D341Med (cell line): ENCODE data around the gene SURF6.
"Not testable (repeated sequence)": the region's sequence is repeated elsewhere in the genome, so short reads cannot be mapped to it uniquely, and the experiment has no call there.

ENCODE experiments used
- DNase-seq: peaks from one replicate; pipeline ENCODE4 v3.0.0; 2012; ENCODE audit warnings: low spot score

Gene SURF6

GRCh38 chr9:133327834-133328484, 8.0 kb downstream of the SURF6 start:
- no peak for DNase-seq

DNA sequence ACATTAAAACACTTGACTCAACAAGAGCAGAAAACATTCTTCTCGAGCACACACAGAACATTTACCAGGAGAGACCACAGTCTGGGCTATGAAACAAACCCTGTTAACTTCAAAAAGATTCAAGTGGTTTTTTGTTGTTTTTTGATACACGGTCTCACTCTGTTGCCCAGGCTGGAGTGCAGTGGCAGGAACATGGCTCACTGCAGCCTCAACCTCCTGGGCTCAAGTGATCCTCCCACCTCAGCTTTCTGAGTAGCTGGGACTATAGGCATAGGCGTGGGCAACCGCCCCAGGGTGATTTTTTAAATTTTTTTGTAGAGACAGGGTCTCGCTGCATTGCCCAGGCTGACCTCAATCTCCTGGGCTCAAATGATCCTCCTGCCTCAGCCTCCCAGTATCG, 9.0 kb downstream of the SURF6 start:
- not testable (repeated sequence) for DNase-seq

DNA sequence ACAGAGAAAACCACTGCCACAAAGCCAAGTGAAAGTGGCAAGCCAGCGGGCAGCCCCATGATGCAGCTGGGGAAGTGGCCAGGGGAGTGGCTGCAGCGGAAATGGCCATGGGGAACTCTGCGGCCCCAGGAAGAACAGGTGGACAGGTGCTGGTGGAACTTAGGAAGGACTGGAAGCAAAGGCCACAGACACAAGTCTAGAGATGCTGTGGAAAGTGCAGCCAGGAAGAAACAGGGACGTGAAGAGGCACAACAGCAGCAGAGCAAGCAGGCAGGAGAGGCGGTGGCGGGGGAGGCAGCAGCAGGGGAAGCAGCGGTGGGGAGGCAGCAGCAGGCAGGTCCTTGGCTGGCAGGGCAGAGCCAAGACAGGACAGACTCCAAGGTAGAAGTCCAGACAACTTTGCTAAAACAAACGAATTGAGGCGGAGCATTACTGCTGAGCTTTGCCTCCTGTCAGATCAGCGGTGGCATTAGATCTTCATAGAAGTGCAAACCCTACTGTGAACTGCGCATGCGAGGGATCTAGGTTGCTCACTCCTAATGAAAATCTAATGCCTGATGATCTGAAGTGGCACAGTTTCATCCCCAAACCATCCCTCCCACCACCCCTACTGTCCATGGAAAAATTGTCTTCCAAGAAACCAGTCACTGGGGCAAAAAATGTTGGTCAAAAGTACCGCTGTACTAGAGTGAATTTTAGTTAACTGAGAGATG, 11.8 kb downstream of the SURF6 start:
- DNase-seq = no peak

- no peak for DNase-seq
Observed at GRCh38 chr9:133323211-133323610, 12.8 kb downstream of the SURF6 start.

DNA sequence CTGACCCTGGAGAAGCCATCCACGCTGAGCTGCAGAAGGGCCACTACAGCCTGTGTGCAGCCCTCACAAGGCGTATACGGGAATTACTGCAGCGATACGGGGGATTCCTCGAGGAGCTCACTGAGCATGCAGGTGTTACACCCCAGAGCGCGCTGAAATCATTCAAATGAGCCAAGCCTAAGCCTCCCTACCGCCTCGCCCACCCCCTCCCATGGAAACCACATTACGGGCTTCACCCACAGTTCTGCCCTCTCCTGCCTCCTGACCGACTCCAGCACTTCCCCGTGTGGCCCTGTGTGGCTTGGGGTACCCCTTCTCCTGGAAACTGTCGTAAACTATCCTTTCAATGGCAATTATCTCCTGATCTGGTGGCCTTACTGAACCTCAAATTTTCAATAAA, 13.3 kb downstream of the SURF6 start:
- no peak for DNase-seq

- DNase-seq = no peak
Observed at GRCh38 chr9:133321411-133321935, 14.5 kb downstream of the SURF6 start.

DNA sequence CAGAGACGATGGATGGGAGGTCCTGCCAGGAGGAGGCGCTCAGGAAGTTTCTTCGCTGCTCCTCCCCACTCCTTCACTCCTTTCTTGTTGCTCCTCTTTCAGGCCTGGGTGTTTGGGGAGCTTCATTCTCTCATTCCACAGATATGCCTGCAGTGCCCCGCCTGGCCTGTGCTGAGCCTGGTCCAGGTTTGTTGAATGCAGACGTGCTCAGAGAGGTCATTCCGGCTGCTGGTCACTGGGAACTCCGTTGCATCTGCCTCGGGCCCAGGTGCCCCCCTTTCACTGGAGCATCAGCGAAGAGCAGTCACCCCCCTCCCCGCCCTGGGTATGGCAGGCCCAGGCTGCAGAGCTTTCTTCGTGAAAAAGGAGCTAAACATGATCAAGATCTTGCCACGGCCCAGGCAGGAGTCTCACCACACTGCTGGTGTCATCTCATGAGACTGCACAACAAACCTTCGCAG, 15.5 kb downstream of the SURF6 start:
- DNase-seq = no peak

DNA sequence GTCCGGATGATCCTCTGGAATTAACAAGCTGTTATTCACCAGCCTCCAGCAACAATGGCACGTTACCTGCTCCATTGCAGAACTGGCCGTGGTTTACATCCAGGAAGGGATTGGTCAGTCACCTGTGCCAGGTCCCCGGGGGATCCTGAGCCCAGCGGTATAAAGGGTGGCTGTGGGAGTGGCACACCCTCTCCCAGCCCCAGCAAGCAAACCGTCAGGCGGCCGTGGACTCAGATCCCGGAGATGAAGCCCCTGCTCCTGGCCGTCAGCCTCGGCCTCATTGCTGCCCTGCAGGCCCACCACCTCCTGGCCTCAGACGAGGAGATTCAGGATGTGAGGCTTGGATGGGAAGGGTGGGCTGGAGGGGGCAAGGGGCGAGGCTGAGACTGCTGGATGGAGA, 18.4 kb downstream of the SURF6 start:
- DNase-seq = not testable (repeated sequence)

GRCh38 chr9:133315997-133316396, 20.0 kb downstream of the SURF6 start:
- DNase-seq = no peak

GRCh38 chr9:133309608-133310007, 26.4 kb downstream of the SURF6 start:
- DNase-seq = no peak

GRCh38 chr9:133307301-133307700, 28.7 kb downstream of the SURF6 start:
- DNase-seq = no peak

DNA sequence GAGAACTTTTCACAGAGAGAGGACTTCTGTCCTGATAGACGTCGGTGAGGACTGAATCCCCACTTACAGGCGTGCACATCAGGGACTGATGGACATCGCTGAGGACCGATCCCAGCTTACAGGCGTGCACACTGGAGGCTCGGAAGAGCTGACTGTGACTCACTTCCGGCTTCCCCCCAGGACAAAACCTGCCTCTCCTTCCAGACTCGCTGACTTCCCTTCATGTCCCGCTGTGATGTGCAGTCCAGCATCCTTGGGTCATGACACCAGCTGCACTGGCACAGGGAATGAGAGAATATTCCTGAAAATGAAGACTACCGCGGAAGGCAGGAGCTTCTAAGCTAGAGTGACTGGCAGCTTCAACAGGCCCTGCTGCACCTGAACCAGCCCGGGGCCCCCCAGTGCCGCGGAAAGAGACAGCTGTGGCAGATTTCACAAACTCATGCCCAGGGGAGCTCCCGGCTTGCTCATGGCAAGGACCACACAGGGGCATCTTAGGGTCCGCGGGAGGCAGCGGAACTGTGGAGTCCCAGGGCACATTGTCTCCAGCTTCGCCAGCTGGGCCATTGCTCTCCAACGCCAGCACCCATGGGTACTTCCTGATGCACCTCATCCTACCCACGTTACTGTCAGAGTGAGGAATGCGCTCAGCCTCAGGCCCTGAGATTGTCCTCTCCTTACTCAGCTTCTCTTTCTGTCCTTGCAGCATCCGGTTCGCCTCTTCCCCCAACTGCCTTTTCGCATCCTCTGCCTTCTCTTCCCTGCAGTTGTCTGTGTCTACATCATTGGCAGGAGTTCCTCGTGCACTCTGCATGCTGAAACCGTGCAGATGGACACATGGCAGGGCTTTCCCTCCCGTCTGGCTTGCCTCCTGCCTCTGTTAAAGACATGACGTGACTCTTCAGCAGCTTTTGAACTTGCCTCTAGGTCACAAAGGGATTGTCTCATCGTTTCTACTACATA, 29.5 kb downstream of the SURF6 start:
- DNase-seq = no peak

- no peak for DNase-seq
Observed at GRCh38 chr9:133305731-133306130, 30.3 kb downstream of the SURF6 start.

- DNase-seq = no peak
Observed at GRCh38 chr9:133304477-133305377, 31.3 kb downstream of the SURF6 start.

GRCh38 chr9:133304158-133304470, 31.9 kb downstream of the SURF6 start:
- DNase-seq = no peak

DNA sequence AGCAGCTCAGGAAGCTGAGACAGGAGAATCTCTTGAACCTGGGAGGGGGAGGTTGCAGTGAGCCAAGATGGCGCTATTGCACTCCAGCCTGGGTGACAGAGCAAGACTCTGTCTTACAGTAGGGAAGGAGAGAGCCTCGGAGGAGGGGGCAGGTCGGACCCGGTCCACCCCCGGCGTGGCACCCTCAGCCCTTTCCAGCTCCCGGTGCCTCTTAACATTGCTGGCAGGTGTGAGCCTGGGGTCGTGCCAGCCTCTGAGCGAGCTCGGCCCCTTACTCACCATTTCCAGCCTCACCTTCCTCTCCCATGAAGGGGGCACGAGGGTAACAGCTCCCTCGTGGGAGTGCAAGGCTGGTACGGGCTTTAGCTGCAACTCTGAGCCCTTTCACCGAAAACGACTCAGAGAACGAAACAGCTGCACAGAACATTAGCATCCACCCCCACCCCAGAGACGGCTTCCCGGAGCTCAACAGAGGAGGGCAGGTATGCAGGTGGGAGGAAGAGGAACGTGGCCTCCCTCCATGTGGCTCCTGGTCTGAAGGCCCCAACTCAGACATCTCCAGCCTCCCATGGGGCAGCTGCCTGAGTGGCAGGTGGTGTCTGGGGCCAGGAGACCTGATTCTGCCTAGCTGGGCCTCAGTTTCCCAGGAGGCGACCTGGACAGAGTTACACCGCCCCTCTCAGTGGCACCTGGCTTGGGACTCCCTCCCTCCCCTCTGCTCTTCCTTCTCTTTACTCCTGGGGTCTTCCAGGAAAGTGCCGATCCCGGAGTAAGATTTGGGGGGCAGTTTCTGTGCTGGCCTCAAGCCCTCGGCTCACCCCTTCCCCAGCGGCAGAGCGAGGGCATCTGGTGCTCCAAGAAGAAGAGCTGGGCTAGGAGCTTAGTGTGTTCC, 32.5 kb downstream of the SURF6 start:
- DNase-seq = no peak

GRCh38 chr9:133301253-133302230, 34.4 kb downstream of the SURF6 start:
- no peak for DNase-seq

DNA sequence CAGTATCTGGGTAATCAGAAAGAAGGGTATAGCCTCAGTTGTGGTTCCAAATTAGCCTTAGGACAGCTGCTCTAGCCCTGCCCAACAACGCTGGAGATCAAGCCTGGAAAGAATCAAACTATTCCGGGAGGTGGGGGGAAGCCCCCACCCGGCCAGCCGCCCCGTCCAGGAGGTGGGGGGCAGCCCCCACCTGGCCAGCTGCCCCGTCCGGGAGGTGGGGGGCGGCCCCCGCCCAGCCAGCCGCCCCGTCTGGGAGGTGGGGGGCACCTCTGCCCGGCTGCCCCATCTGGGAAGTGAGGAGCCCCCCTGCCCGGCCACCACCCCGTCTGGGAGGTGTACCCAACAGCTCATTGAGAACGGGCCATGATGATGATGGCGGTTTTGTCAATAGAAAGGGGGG, 36.0 kb downstream of the SURF6 start:
- DNase-seq = not testable (repeated sequence)

- DNase-seq = no peak
Observed at GRCh38 chr9:133294257-133294656, 41.7 kb downstream of the SURF6 start.
